GM19324 (cell line): ENCODE measurements around the gene ENOX2.

ENCODE experiments used
- ATAC-seq: cut with Tn5 transposase; IDR thresholded peaks from one replicate; pipeline ENCODE4 v1.9.1; 2021; ENCODE audit warnings: mild to moderate bottlenecking, moderate library complexity; ENCODE audit not compliant: unreplicated experiment, low FRiP score

Gene ENOX2

GRCh38 chrX:130652824-130653578 lies 250.0 kb downstream of the ENOX2 start:
- ATAC-seq = no peak

- no peak for ATAC-seq
These were observed 253.3 kb downstream of the ENOX2 start for GRCh38 chrX:130649738-130650137.

GRCh38 chrX:130647468-130647867 lies 255.5 kb downstream of the ENOX2 start:
- no peak for ATAC-seq

- ATAC-seq = no peak
These were observed 256.9 kb downstream of the ENOX2 start for GRCh38 chrX:130645955-130646583.

- ATAC-seq = no peak
These were observed 265.4 kb downstream of the ENOX2 start for GRCh38 chrX:130637591-130637990.

GRCh38 chrX:130636277-130636676 lies 266.7 kb downstream of the ENOX2 start:
- no peak for ATAC-seq

GRCh38 chrX:130631011-130631410 lies 272.0 kb downstream of the ENOX2 start:
- ATAC-seq = no peak

- no peak for ATAC-seq
These were observed 274.5 kb downstream of the ENOX2 start for GRCh38 chrX:130628516-130628915.

- no peak for ATAC-seq
These were observed 276.5 kb downstream of the ENOX2 start for GRCh38 chrX:130626521-130626920.

GRCh38 chrX:130625386-130625785 lies 277.6 kb downstream of the ENOX2 start:
- no peak for ATAC-seq

GRCh38 chrX:130623518-130623917 lies 279.5 kb downstream of the ENOX2 start:
- no peak for ATAC-seq

GRCh38 chrX:130615941-130616340 lies 287.1 kb downstream of the ENOX2 start:
- ATAC-seq = no peak

GRCh38 chrX:130607431-130607830 lies 295.6 kb downstream of the ENOX2 start:
- ATAC-seq = no peak

GRCh38 chrX:130606425-130606824 lies 296.6 kb downstream of the ENOX2 start:
- ATAC-seq = no peak

GRCh38 chrX:130604882-130605281 lies 298.1 kb downstream of the ENOX2 start:
- ATAC-seq = no peak

- no peak for ATAC-seq
These were observed 308.5 kb downstream of the ENOX2 start for GRCh38 chrX:130594453-130594916.

GRCh38 chrX:130593911-130594310 lies 309.1 kb downstream of the ENOX2 start:
- no peak for ATAC-seq

GRCh38 chrX:130592204-130592603 lies 310.8 kb downstream of the ENOX2 start:
- ATAC-seq = no peak

- no peak for ATAC-seq
These were observed 324.1 kb downstream of the ENOX2 start for GRCh38 chrX:130578906-130579305.

- no peak for ATAC-seq
These were observed 325.6 kb downstream of the ENOX2 start for GRCh38 chrX:130577431-130577830.

GRCh38 chrX:130575831-130576389 lies 327.1 kb downstream of the ENOX2 start:
- peak; percentile 57 for ATAC-seq
